Endothelial cell of hepatic sinusoid (primary cell): ENCODE results near the gene SPRR4.
"Not testable (repeated sequence)": the region's sequence is repeated elsewhere in the genome, so short reads cannot be mapped to it uniquely, and the experiment has no call there.

Experiments used
- in situ Hi-C: cut with HindIII; loops from 2 replicates; pipeline ENCODE4 v1.10.0; 2017; ENCODE audit warnings: low sequenced_read_pairs

SPRR4 gene

DNA sequence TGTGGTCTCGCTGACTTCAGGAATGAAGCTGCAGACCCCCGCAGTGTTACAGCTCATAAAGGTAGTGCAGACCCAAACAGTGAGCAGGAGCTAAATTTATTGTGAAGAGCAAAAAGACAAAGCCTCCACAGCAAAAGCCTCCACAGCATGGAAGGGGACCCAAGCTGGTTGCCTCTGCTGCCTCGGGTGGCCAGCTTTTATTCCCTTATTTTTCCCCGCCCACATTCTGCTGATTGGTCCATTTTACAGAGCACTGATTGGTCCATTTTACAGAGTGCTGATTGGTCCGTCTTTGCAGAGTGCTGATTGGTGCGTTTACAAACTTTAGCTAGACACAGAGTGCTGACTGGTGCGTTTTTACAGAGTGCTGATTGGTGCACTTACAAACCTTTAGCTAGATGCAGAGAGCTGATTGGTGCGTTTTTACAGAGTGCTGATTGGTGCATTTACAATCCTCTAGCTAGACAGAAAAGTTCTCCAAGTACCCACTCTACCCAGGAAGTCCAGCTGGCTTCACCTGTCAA, 40.8 kb downstream of the SPRR4 start:
- in situ Hi-C loops: not testable (repeated sequence)

DNA sequence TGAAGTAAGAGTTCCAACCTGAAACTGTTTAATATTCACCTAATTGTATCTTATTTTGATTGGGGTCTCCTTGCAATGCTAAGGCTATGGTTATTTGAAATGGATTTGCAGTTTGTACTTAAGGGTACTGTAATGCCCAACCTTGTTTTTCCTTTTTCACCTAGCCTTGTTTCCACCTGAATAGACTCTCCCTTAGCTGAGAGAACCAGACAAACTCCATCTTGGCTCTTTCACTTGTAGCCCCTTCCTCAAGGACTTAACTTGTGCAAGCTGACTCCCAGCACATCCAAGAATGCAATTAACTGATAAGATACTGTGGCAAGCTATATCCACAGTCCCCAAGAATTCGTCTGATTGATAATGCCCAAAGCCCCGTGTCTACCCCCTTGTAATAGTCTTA, 51.4 kb downstream of the SPRR4 start:
- in situ Hi-C loops: not testable (repeated sequence)
